Memory B cell (primary cell): ENCODE data around the gene ATP10A.
"Not testable (repeated sequence)": the region's sequence is repeated elsewhere in the genome, so short reads cannot be mapped to it uniquely, and the experiment has no call there.

Source experiments
- ATAC-seq: fragments of 150-1000 bp; cut with Tn5 transposase; 2 replicates; pipeline ENCODE4 v1.10.0; 2021; ENCODE audit warnings: low read depth, mild to moderate bottlenecking, moderate library complexity
- DNase-seq, 2 donors: peaks; one replicate each; pipeline ENCODE4 v3.0.0; 2022; ENCODE audit warnings: low spot score in 2 of 2
- H3K27ac Mint-ChIP-seq: one replicate; pipeline ENCODE4 v1.8.0; 2022; ENCODE audit warnings: mild to moderate bottlenecking, moderate library complexity, mixed read lengths
- H3K27me3 Mint-ChIP-seq: one replicate; pipeline ENCODE4 v1.8.0; 2022; ENCODE audit warnings: mixed read lengths
- H3K36me3 Mint-ChIP-seq: one replicate; pipeline ENCODE4 v1.8.0; 2022; ENCODE audit warnings: mild to moderate bottlenecking, mixed read lengths
- H3K4me1 Mint-ChIP-seq: one replicate; pipeline ENCODE4 v1.8.0; 2022; ENCODE audit warnings: mixed read lengths
- H3K4me3 Mint-ChIP-seq: one replicate; pipeline ENCODE4 v1.8.0; 2022; ENCODE audit warnings: mild to moderate bottlenecking, moderate library complexity, mixed read lengths
- H3K9me3 Mint-ChIP-seq: one replicate; pipeline ENCODE4 v1.8.0; 2022; ENCODE audit warnings: mixed read lengths

The ATP10A gene

GRCh38 chr15:25767356-25768151 is 95.6 kb downstream of the ATP10A start:
- Mint-ChIP-seq H3K4me1 (no peaks in the 10 kb centered on the region), H3K9me3 (no peaks in the 10 kb centered on the region), H3K27ac (no peak overlapping the region), H3K27me3 (peaks cover 3% of the 10 kb centered on the region), H3K4me3 (no peak overlapping the region), H3K36me3 (no peaks in the 10 kb centered on the region)
- DNase-seq (no peak), ATAC-seq (no peak)

- ATAC-seq (no peak), DNase-seq (no peak)
- H3K27ac Mint-ChIP-seq, result no peak overlapping the region
- peaks cover 5% of the 10 kb centered on the region for H3K4me1 Mint-ChIP-seq
- H3K9me3 Mint-ChIP-seq, result no peaks in the 10 kb centered on the region
- no peak overlapping the region for H3K4me3 Mint-ChIP-seq
- H3K36me3 Mint-ChIP-seq, result no peaks in the 10 kb centered on the region
- H3K27me3 Mint-ChIP-seq, result peaks cover 3% of the 10 kb centered on the region
Observed at GRCh38 chr15:25766417-25766816, 96.7 kb downstream of the ATP10A start.

GRCh38 chr15:25764980-25765735 is 98.0 kb downstream of the ATP10A start:
- ATAC-seq (no peak), DNase-seq (no peak)
- H3K27me3 Mint-ChIP-seq, result peaks cover 3% of the 10 kb centered on the region
- H3K4me3 Mint-ChIP-seq, result no peak overlapping the region
- H3K27ac Mint-ChIP-seq, result no peak overlapping the region
- H3K36me3 Mint-ChIP-seq, result no peaks in the 10 kb centered on the region
- H3K9me3 Mint-ChIP-seq, result no peaks in the 10 kb centered on the region
- H3K4me1 Mint-ChIP-seq, result peaks cover 5% of the 10 kb centered on the region

GRCh38 chr15:25763954-25764353 is 99.2 kb downstream of the ATP10A start:
- Mint-ChIP-seq H3K4me3 (no peak overlapping the region), H3K27ac (no peak overlapping the region), H3K36me3 (no peaks in the 10 kb centered on the region), H3K4me1 (peaks cover 5% of the 10 kb centered on the region), H3K9me3 (no peaks in the 10 kb centered on the region), H3K27me3 (peaks cover 3% of the 10 kb centered on the region)
- ATAC-seq, result no peak
- DNase-seq, result no peak

- Mint-ChIP-seq H3K27ac (no peak overlapping the region), H3K27me3 (peaks cover 3% of the 10 kb centered on the region), H3K9me3 (peaks cover 3% of the 10 kb centered on the region), H3K36me3 (no peaks in the 10 kb centered on the region), H3K4me1 (peaks cover 5% of the 10 kb centered on the region), H3K4me3 (no peak overlapping the region)
- ATAC-seq, result no peak
- no peak for DNase-seq
Observed at GRCh38 chr15:25763331-25763751, 99.8 kb downstream of the ATP10A start.

GRCh38 chr15:25761971-25762662 is 101.0 kb downstream of the ATP10A start:
- Mint-ChIP-seq H3K27me3 (peaks cover 3% of the 10 kb centered on the region), H3K4me3 (no peak overlapping the region), H3K4me1 (peaks cover 5% of the 10 kb centered on the region), H3K9me3 (peaks cover 3% of the 10 kb centered on the region), H3K27ac (no peak overlapping the region), H3K36me3 (no peaks in the 10 kb centered on the region)
- ATAC-seq, result no peak
- DNase-seq, result no peak

GRCh38 chr15:25759421-25759820 is 103.7 kb downstream of the ATP10A start:
- Mint-ChIP-seq H3K9me3 (peaks cover 5% of the 10 kb centered on the region), H3K4me3 (no peak overlapping the region), H3K4me1 (peaks cover 5% of the 10 kb centered on the region), H3K27me3 (peaks cover 2% of the 10 kb centered on the region), H3K36me3 (no peaks in the 10 kb centered on the region), H3K27ac (no peak overlapping the region)
- ATAC-seq, result no peak
- DNase-seq, result no peak

- not testable (repeated sequence) for ATAC-seq, H3K27me3 Mint-ChIP-seq, DNase-seq, H3K36me3 Mint-ChIP-seq, H3K4me1 Mint-ChIP-seq, H3K4me3 Mint-ChIP-seq, H3K27ac Mint-ChIP-seq, H3K9me3 Mint-ChIP-seq
Observed at GRCh38 chr15:25758612-25759011, 104.5 kb downstream of the ATP10A start.

- H3K4me1 Mint-ChIP-seq, result peaks cover 14% of the 10 kb centered on the region
- no peak overlapping the region for H3K4me3 Mint-ChIP-seq
- H3K36me3 Mint-ChIP-seq, result no peaks in the 10 kb centered on the region
- DNase-seq (no peak), ATAC-seq (no peak)
- H3K27me3 Mint-ChIP-seq, result peaks cover 2% of the 10 kb centered on the region
- no peaks in the 10 kb centered on the region for H3K9me3 Mint-ChIP-seq
- H3K27ac Mint-ChIP-seq, result no peak overlapping the region
Observed at GRCh38 chr15:25743548-25744275, 119.4 kb downstream of the ATP10A start.

- Mint-ChIP-seq H3K27me3 (peaks cover 2% of the 10 kb centered on the region), H3K4me1 (peaks cover 14% of the 10 kb centered on the region), H3K4me3 (no peak overlapping the region), H3K9me3 (no peaks in the 10 kb centered on the region), H3K27ac (no peak overlapping the region), H3K36me3 (no peaks in the 10 kb centered on the region)
- DNase-seq (no peak), ATAC-seq (no peak)
Observed at GRCh38 chr15:25742776-25743547, 120.2 kb downstream of the ATP10A start.

GRCh38 chr15:25742041-25742730 is 120.9 kb downstream of the ATP10A start:
- no peak for DNase-seq
- ATAC-seq, result no peak
- no peak overlapping the region for H3K27ac Mint-ChIP-seq
- H3K9me3 Mint-ChIP-seq, result no peaks in the 10 kb centered on the region
- H3K36me3 Mint-ChIP-seq, result no peaks in the 10 kb centered on the region
- H3K4me1 Mint-ChIP-seq, result peaks cover 14% of the 10 kb centered on the region
- H3K4me3 Mint-ChIP-seq, result no peak overlapping the region
- H3K27me3 Mint-ChIP-seq, result peaks cover 2% of the 10 kb centered on the region

GRCh38 chr15:25741256-25741580 is 121.9 kb downstream of the ATP10A start:
- DNase-seq (peak in 1 of 2 donors; percentile 9), ATAC-seq (peak; percentile 86)
- Mint-ChIP-seq H3K4me3 (no peak overlapping the region), H3K27ac (no peak overlapping the region), H3K27me3 (peaks cover 2% of the 10 kb centered on the region), H3K36me3 (no peaks in the 10 kb centered on the region), H3K4me1 (peaks cover 14% of the 10 kb centered on the region), H3K9me3 (no peaks in the 10 kb centered on the region)
